IgD-negative memory B cell (primary cell): ENCODE data around the gene IQUB. TPM values are rescaled to one million over a fixed set of nuclear protein-coding genes. Genes with fewer than 3 reads are reported as not detected.
"Not testable (repeated sequence)": the region's sequence is repeated elsewhere in the genome, so short reads cannot be mapped to it uniquely, and the experiment has no call there.

Experiments
- H3K27ac Mint-ChIP-seq, 3 donors: one replicate each; pipeline ENCODE4 v1.8.0; 2020 to 2022; ENCODE audit warnings: mild to moderate bottlenecking in 3 of 3, mixed read lengths in 3 of 3, moderate library complexity in 1 of 3
- H3K27me3 Mint-ChIP-seq: one replicate; pipeline ENCODE4 v1.8.0; 2021; ENCODE audit warnings: mixed read lengths
- H3K36me3 Mint-ChIP-seq: one replicate; pipeline ENCODE4 v1.8.0; 2020; ENCODE audit warnings: mild to moderate bottlenecking, mixed read lengths
- H3K4me1 Mint-ChIP-seq, 3 donors: one replicate each; pipeline ENCODE4 v1.8.0; 2020 to 2022; ENCODE audit warnings: mixed read lengths in 3 of 3, mild to moderate bottlenecking in 1 of 3
- H3K4me3 Mint-ChIP-seq, 4 donors: one replicate each; pipeline ENCODE4 v1.8.0; 2020 to 2022; ENCODE audit warnings: mild to moderate bottlenecking in 4 of 4, mixed read lengths in 4 of 4, moderate library complexity in 3 of 4
- H3K9me3 Mint-ChIP-seq, 3 donors: one replicate each; pipeline ENCODE4 v1.8.0; 2020 to 2021; ENCODE audit warnings: mixed read lengths in 3 of 3, mild to moderate bottlenecking in 1 of 3
- polyA plus RNA-seq: library from polyadenylated mRNA; unstranded; fragments of 300-500 nt; fragmentation: Illumina TruSeq; gene quantifications from one replicate; pipeline ENCODE4 v1.2.3, GENCODE V29; 2021

The IQUB gene
- polyA plus RNA-seq, 1 donor from 2014 or later, result not detected

- H3K9me3 Mint-ChIP-seq, H3K36me3 Mint-ChIP-seq: not testable (repeated sequence)
- H3K4me3 Mint-ChIP-seq, result peak overlapping the region in 3 of 4 donors; percentile 21 to 76 (median 54)
- peaks cover 14% of the 10 kb centered on the region for H3K27me3 Mint-ChIP-seq
- H3K4me1 Mint-ChIP-seq, result peaks cover 4 to 16% (median 14%) of the 10 kb centered on the region in 3 donors
- H3K27ac Mint-ChIP-seq, result peak overlapping the region in 1 of 3 donors; percentile 23
These were observed 1.4 kb downstream of the IQUB start for GRCh38 chr7:123532788-123533552.

- peaks cover 14% of the 10 kb centered on the region for H3K27me3 Mint-ChIP-seq
- not testable (repeated sequence) for H3K9me3 Mint-ChIP-seq, H3K27ac Mint-ChIP-seq, H3K36me3 Mint-ChIP-seq
- peak overlapping the region in 3 of 4 donors; percentile 44 to 65 (median 47) for H3K4me3 Mint-ChIP-seq
- H3K4me1 Mint-ChIP-seq, result peaks cover 4 to 16% (median 14%) of the 10 kb centered on the region in 3 donors
These were observed 2.1 kb downstream of the IQUB start for GRCh38 chr7:123532343-123532742.

GRCh38 chr7:123530035-123530591 is 4.3 kb downstream of the IQUB start:
- H3K27ac Mint-ChIP-seq, H3K9me3 Mint-ChIP-seq, H3K36me3 Mint-ChIP-seq, H3K4me3 Mint-ChIP-seq: not testable (repeated sequence)
- peaks cover 14% of the 10 kb centered on the region for H3K27me3 Mint-ChIP-seq
- H3K4me1 Mint-ChIP-seq, result peaks cover 4 to 12% (median 8%) of the 10 kb centered on the region in 3 donors

GRCh38 chr7:123528265-123528664 is 6.1 kb downstream of the IQUB start:
- no peak overlapping the region for H3K27ac Mint-ChIP-seq
- H3K9me3 Mint-ChIP-seq, result no peaks in the 10 kb centered on the region
- H3K4me3 Mint-ChIP-seq, result no peak overlapping the region
- peaks cover 9% of the 10 kb centered on the region for H3K27me3 Mint-ChIP-seq
- peaks cover 2 to 5% (median 4%) of the 10 kb centered on the region in 3 donors for H3K4me1 Mint-ChIP-seq
- H3K36me3 Mint-ChIP-seq, result no peaks in the 10 kb centered on the region

- H3K27ac Mint-ChIP-seq, H3K4me3 Mint-ChIP-seq, H3K27me3 Mint-ChIP-seq, H3K9me3 Mint-ChIP-seq, H3K36me3 Mint-ChIP-seq, H3K4me1 Mint-ChIP-seq: not testable (repeated sequence)
These were observed 6.6 kb downstream of the IQUB start for GRCh38 chr7:123527712-123528225.

GRCh38 chr7:123526533-123526932 is 7.9 kb downstream of the IQUB start:
- H3K9me3 Mint-ChIP-seq, H3K36me3 Mint-ChIP-seq: not testable (repeated sequence)

GRCh38 chr7:123522066-123522465 is 12.3 kb downstream of the IQUB start:
- Mint-ChIP-seq H3K36me3 (no peaks in the 10 kb centered on the region), H3K9me3 (no peaks in the 10 kb centered on the region), H3K4me1 (no peaks in the 10 kb centered on the region), H3K4me3 (no peak overlapping the region), H3K27me3 (no peaks in the 10 kb centered on the region), H3K27ac (no peak overlapping the region)

More at GRCh38 chr7:123526533-123526932, 7.9 kb downstream of the IQUB start:
- not testable (repeated sequence) for H3K4me3 Mint-ChIP-seq, H3K27me3 Mint-ChIP-seq, H3K4me1 Mint-ChIP-seq, H3K27ac Mint-ChIP-seq

GRCh38 chr7:123505221-123505620 is 29.2 kb downstream of the IQUB start:
- Mint-ChIP-seq H3K27me3 (peaks cover 4% of the 10 kb centered on the region), H3K4me1 (no peaks in the 10 kb centered on the region), H3K36me3 (no peaks in the 10 kb centered on the region), H3K27ac (no peak overlapping the region), H3K4me3 (no peak overlapping the region), H3K9me3 (peaks cover 2 to 15% (median 15%) of the 10 kb centered on the region in 3 donors)

GRCh38 chr7:123502201-123502600 is 32.2 kb downstream of the IQUB start:
- Mint-ChIP-seq H3K36me3 (no peaks in the 10 kb centered on the region), H3K4me3 (no peak overlapping the region), H3K9me3 (peaks cover 2 to 15% (median 15%) of the 10 kb centered on the region in 3 donors), H3K27ac (no peak overlapping the region), H3K4me1 (no peaks in the 10 kb centered on the region), H3K27me3 (peaks cover 6% of the 10 kb centered on the region)

GRCh38 chr7:123500878-123501489 is 33.4 kb downstream of the IQUB start:
- peak overlapping the region in 1 of 4 donors; percentile 25 for H3K4me3 Mint-ChIP-seq
- H3K27ac Mint-ChIP-seq, result peak overlapping the region in 1 of 3 donors; percentile 3
- no peaks in the 10 kb centered on the region for H3K4me1 Mint-ChIP-seq
- peaks cover 6% of the 10 kb centered on the region for H3K27me3 Mint-ChIP-seq
- peaks cover 1% of the 10 kb centered on the region for H3K36me3 Mint-ChIP-seq
- peaks cover 2 to 11% (median 10%) of the 10 kb centered on the region in 3 donors for H3K9me3 Mint-ChIP-seq

GRCh38 chr7:123499211-123499970 is 35.0 kb downstream of the IQUB start:
- Mint-ChIP-seq H3K9me3 (peaks cover 2% of the 10 kb centered on the region in 3 donors), H3K27ac (no peak overlapping the region), H3K36me3 (peaks cover 1% of the 10 kb centered on the region), H3K27me3 (peaks cover 6% of the 10 kb centered on the region), H3K4me1 (no peaks in the 10 kb centered on the region), H3K4me3 (no peak overlapping the region)

- no peaks in the 10 kb centered on the region for H3K4me1 Mint-ChIP-seq
- H3K9me3 Mint-ChIP-seq, result no peaks in the 10 kb centered on the region
- H3K36me3 Mint-ChIP-seq, result peaks cover 1% of the 10 kb centered on the region
- H3K27ac Mint-ChIP-seq, result no peak overlapping the region
- H3K4me3 Mint-ChIP-seq, result no peak overlapping the region
- H3K27me3 Mint-ChIP-seq, result peaks cover 6% of the 10 kb centered on the region
These were observed 35.8 kb downstream of the IQUB start for GRCh38 chr7:123498601-123499000.

- H3K27ac Mint-ChIP-seq, result no peak overlapping the region
- H3K4me1 Mint-ChIP-seq, result no peaks in the 10 kb centered on the region
- H3K36me3 Mint-ChIP-seq, result peaks cover 1% of the 10 kb centered on the region
- H3K9me3 Mint-ChIP-seq, result no peaks in the 10 kb centered on the region
- no peak overlapping the region for H3K4me3 Mint-ChIP-seq
- H3K27me3 Mint-ChIP-seq, result peaks cover 6% of the 10 kb centered on the region
These were observed 36.4 kb downstream of the IQUB start for GRCh38 chr7:123498031-123498430.

- peaks cover 1% of the 10 kb centered on the region for H3K36me3 Mint-ChIP-seq
- no peak overlapping the region for H3K27ac Mint-ChIP-seq
- peaks cover 2% of the 10 kb centered on the region for H3K27me3 Mint-ChIP-seq
- H3K4me3 Mint-ChIP-seq, result no peak overlapping the region
- H3K4me1 Mint-ChIP-seq, result no peaks in the 10 kb centered on the region
- no peaks in the 10 kb centered on the region for H3K9me3 Mint-ChIP-seq
These were observed 40.1 kb downstream of the IQUB start for GRCh38 chr7:123494193-123494796.
